Caco-2 (cell line): ENCODE data around the gene MEIS1. TPM values are rescaled to one million over a fixed set of nuclear protein-coding genes. Genes with fewer than 3 reads are reported as not detected.

Experiments used
- BruUV-seq: library from RNA; stranded (reverse); fragments of 400-500 nt; replicated peaks from 2 replicates; lab custom pipeline; 2021; lab: Mats Ljungman, UMichigan
- CTCF ChIA-PET: fragments of 300-600 bp; sonication (Branson Sonifier 250); formaldehyde crosslinking; loops from one replicate; lab custom pipeline; 2022; ENCODE audit warnings: antibody characterized with exemption; lab: Charles Lee
- POLR2A ChIA-PET: fragments of 300-600 bp; sonication (Branson Sonifier 250); formaldehyde crosslinking; loops from one replicate; lab custom pipeline; 2022; ENCODE audit warnings: antibody characterized with exemption; lab: Charles Lee
- DNase-seq, 2 experiments: peaks; one replicate each; pipeline versions ENCODE4 v3.0.0 to v3.0.0-alpha.2; 2020 to 2022
- H3K27me3 ChIP-seq: replicated peaks from 2 replicates; pipeline ENCODE4 v1.6.0; 2011; ENCODE audit warnings: low read length; ENCODE audit not compliant: control insufficient read depth, insufficient read depth
- H3K36me3 ChIP-seq: 2 replicates; pipeline ENCODE4 v1.5.1; 2011; ENCODE audit warnings: low read length; ENCODE audit not compliant: control insufficient read depth, insufficient read depth
- H3K4me1 ChIP-seq: fragments of 250-450 bp; sonication (Bioruptor Pico); 2 replicates; pipeline ENCODE4 v1.5.1; 2020; ENCODE audit warnings: mild to moderate bottlenecking
- H3K4me3 ChIP-seq: 2 replicates; pipeline ENCODE4 v1.5.1; 2011; ENCODE audit warnings: low read depth, mild to moderate bottlenecking, control low read depth, low read length
- H3K9me3 ChIP-seq: fragments of 250-450 bp; sonication (Bioruptor Pico); 2 replicates; pipeline ENCODE4 v1.5.1; 2020; ENCODE audit warnings: mild to moderate bottlenecking, moderate library complexity
- H3K27ac Mint-ChIP-seq: one replicate; pipeline ENCODE4 v1.8.0; 2022; ENCODE audit warnings: mixed read lengths; ENCODE audit not compliant: unreplicated experiment
- H3K27me3 Mint-ChIP-seq: one replicate; pipeline ENCODE4 v1.8.0; 2022; ENCODE audit warnings: mixed read lengths; ENCODE audit not compliant: insufficient read depth, unreplicated experiment
- H3K36me3 Mint-ChIP-seq: one replicate; pipeline ENCODE4 v1.8.0; 2022; ENCODE audit warnings: mild to moderate bottlenecking, mixed read lengths; ENCODE audit not compliant: insufficient read depth, unreplicated experiment
- H3K4me1 Mint-ChIP-seq: one replicate; pipeline ENCODE4 v1.8.0; 2022; ENCODE audit warnings: low read depth, mixed read lengths; ENCODE audit not compliant: unreplicated experiment
- H3K4me3 Mint-ChIP-seq: one replicate; pipeline ENCODE4 v1.8.0; 2022; ENCODE audit warnings: mild to moderate bottlenecking, moderate library complexity, mixed read lengths; ENCODE audit not compliant: unreplicated experiment
- H3K9me3 Mint-ChIP-seq: one replicate; pipeline ENCODE4 v1.8.0; 2022; ENCODE audit warnings: mixed read lengths; ENCODE audit not compliant: unreplicated experiment
- intact Hi-C: fragments of 100-400 bp; cut with micrococcal nuclease; formaldehyde crosslinking; loops from one replicate; pipeline ENCODE4 v1.10.0; 2022; ENCODE audit not compliant: unreplicated experiment
- total RNA-seq: library from RNA; stranded (reverse); gene quantifications from 2 replicates; pipeline ENCODE4 v1.2.3, GENCODE V29; 2022
- TF ChIP-seq, protein P1 (sequence below), 2 experiments: fragments of 200-600 bp in 1 of 2; IDR thresholded peaks; 1 replicate in 1 of 2; 2 replicates in 1 of 2; pipeline versions ENCODE4 v1.5.1 to v1.8.0; 2011 to 2022; ENCODE audit warnings: antibody characterized with exemption in 1 of 2, control low read depth in 1 of 2, inconsistent platforms in 1 of 2, low read depth in 1 of 2, low read length in 1 of 2, mild to moderate bottlenecking in 1 of 2, moderate library complexity in 1 of 2; ENCODE audit not compliant: insufficient read depth in 1 of 2, severe bottlenecking in 1 of 2, unreplicated experiment in 1 of 2

The MEIS1 gene
- total RNA-seq, 1 experiment from 2014 or later: 7.4 TPM

DNA sequence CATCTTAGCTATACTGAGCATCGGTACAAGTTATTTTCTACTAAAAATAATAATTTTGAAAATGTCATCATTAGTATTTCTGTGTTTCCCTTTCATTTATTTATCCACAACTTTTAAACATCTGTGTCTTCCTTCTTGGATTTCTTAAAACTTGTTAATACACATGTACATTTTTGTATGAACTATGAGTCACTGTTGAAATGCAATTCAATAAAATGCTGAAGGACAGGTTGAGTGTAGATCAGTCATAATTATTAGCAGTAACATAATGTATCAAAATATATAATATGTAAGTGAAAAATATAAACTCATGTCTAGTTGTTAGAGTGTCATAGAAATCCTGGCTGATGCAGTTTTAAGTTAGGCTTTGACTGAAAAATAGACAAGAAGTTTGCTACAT is 115.9 kb downstream of the MEIS1 start:
- Mint-ChIP-seq H3K27ac (no peak overlapping the region), H3K9me3 (no peaks in the 10 kb centered on the region), H3K36me3 (no peaks in the 10 kb centered on the region), H3K4me1 (peaks cover 16% of the 10 kb centered on the region), H3K4me3 (no peak overlapping the region), H3K27me3 (no peaks in the 10 kb centered on the region)
- Histone ChIP-seq H3K36me3 (no peaks in the 10 kb centered on the region), H3K4me1 (peaks cover 6% of the 10 kb centered on the region; the same call in 1 of the 2 replicates), H3K9me3 (no peaks in the 10 kb centered on the region), H3K4me3 (no peak overlapping the region), H3K27me3 (no peaks in the 10 kb centered on the region)
- no TSS peak for BruUV-seq
- TF ChIP-seq, protein P1, sequence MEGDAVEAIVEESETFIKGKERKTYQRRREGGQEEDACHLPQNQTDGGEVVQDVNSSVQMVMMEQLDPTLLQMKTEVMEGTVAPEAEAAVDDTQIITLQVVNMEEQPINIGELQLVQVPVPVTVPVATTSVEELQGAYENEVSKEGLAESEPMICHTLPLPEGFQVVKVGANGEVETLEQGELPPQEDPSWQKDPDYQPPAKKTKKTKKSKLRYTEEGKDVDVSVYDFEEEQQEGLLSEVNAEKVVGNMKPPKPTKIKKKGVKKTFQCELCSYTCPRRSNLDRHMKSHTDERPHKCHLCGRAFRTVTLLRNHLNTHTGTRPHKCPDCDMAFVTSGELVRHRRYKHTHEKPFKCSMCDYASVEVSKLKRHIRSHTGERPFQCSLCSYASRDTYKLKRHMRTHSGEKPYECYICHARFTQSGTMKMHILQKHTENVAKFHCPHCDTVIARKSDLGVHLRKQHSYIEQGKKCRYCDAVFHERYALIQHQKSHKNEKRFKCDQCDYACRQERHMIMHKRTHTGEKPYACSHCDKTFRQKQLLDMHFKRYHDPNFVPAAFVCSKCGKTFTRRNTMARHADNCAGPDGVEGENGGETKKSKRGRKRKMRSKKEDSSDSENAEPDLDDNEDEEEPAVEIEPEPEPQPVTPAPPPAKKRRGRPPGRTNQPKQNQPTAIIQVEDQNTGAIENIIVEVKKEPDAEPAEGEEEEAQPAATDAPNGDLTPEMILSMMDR (IDR thresholded peaks at IDR 0.05; ENCODE audit: insufficient read depth in 1 of 2, low read depth in 1 of 2, low read length in 1 of 2, severe bottlenecking in 1 of 2, unreplicated experiment in 1 of 2): no peak
- CTCF ChIA-PET: no interaction called here
- POLR2A ChIA-PET: no interaction called here
- DNase-seq: no peak
- intact Hi-C loops: no loop called here

DNA sequence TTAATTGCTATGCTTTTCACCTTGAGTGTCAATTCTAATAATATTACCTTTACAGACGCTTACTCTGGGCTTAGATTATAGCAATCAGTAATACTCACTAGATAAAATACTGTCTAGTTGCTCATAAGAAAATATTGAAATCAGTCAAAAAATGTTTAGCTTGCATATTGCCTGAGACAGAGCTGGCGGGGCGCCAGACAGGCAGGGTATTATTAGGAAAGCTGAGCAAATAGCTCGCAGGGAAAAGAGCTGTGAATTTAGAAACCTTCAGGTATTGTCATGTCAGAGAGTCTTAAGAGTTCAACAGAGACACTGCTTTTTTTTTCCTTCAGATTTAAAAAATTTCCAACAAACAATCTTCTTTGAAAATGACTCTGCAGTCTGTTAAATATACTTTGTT is 118.4 kb downstream of the MEIS1 start:
- peaks cover 7% of the 10 kb centered on the region for H3K4me1 Mint-ChIP-seq
- CTCF ChIA-PET: no interaction called here
- H3K27ac Mint-ChIP-seq: no peak overlapping the region
- intact Hi-C loops: no loop called here
- H3K9me3 Mint-ChIP-seq: no peaks in the 10 kb centered on the region
- Histone ChIP-seq H3K36me3 (no peaks in the 10 kb centered on the region), H3K4me3 (no peak overlapping the region), H3K4me1 (no peaks in the 10 kb centered on the region; the same call in 1 of the 2 replicates), H3K27me3 (no peaks in the 10 kb centered on the region), H3K9me3 (no peaks in the 10 kb centered on the region)
- POLR2A ChIA-PET: no interaction called here
- no peak for DNase-seq
- no TSS peak for BruUV-seq
- no peaks in the 10 kb centered on the region for H3K36me3 Mint-ChIP-seq
- TF ChIP-seq, protein P1 (IDR thresholded peaks at IDR 0.05; ENCODE audit: insufficient read depth in 1 of 2, low read depth in 1 of 2, low read length in 1 of 2, severe bottlenecking in 1 of 2, unreplicated experiment in 1 of 2): no peak
- H3K4me3 Mint-ChIP-seq: no peak overlapping the region
- H3K27me3 Mint-ChIP-seq: no peaks in the 10 kb centered on the region

DNA sequence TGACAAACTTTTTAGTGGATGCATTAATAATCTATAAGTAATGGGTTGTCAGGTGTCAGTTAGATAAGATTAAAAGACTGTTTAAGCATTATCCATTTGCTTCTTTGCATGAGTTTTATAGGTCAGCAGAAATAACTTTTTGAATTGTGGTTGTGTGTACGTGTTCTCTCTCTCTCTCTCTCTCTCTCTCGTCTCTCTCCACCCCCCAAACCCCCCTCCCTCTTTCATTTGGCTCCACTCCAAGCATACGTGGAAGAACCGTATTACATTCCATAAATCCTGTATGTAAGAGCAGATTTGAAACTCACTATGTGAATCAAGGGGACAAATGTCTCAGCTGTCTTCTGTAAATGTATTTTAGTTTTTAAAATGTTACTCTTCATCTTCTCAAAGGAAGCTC is 120.2 kb downstream of the MEIS1 start:
- Histone ChIP-seq H3K36me3 (no peaks in the 10 kb centered on the region; the same call in 1 of the 2 replicates), H3K9me3 (no peaks in the 10 kb centered on the region), H3K4me1 (no peaks in the 10 kb centered on the region; the same call in 1 of the 2 replicates), H3K27me3 (no peaks in the 10 kb centered on the region), H3K4me3 (no peak overlapping the region)
- H3K9me3 Mint-ChIP-seq: no peaks in the 10 kb centered on the region
- H3K27ac Mint-ChIP-seq: no peak overlapping the region
- TF ChIP-seq, protein P1 (IDR thresholded peaks at IDR 0.05; ENCODE audit: insufficient read depth in 1 of 2, low read depth in 1 of 2, low read length in 1 of 2, severe bottlenecking in 1 of 2, unreplicated experiment in 1 of 2): no peak
- ChIA-PET POLR2A (no interaction called here), CTCF (no interaction called here)
- DNase-seq: no peak
- no peak overlapping the region for H3K4me3 Mint-ChIP-seq
- BruUV-seq: no TSS peak
- H3K4me1 Mint-ChIP-seq: peaks cover 7% of the 10 kb centered on the region
- H3K27me3 Mint-ChIP-seq: no peaks in the 10 kb centered on the region
- no peaks in the 10 kb centered on the region for H3K36me3 Mint-ChIP-seq
- intact Hi-C loops: no loop called here
